ENCODE measurements around the gene RPS6KC1.
A peak's percentile ranks its signal among the peaks of the same experiment; 100 is the strongest.

The RPS6KC1 gene

DNA sequence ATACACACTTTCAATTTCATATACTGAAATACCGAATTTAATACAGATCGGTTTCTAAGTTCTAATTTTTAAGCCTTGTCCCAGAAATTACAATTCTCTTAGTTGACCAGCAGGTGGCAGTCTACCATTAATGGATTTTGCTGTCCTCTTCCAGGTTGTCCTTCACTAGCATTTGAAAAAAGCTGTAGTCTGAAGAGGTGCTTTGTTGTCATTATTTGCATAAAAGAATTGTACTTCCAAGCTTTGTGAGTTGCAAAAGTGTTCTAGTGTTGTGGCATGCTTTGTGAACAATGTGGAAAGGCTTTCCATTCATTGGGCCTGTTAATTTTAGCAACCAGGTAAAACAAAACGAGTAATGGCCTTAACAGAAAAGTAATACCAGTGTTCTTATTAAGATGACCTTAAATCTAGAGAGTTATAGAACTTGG, 193.6 kb downstream of the RPS6KC1 start:
- peak; percentile 59 for DNase-seq

DNA sequence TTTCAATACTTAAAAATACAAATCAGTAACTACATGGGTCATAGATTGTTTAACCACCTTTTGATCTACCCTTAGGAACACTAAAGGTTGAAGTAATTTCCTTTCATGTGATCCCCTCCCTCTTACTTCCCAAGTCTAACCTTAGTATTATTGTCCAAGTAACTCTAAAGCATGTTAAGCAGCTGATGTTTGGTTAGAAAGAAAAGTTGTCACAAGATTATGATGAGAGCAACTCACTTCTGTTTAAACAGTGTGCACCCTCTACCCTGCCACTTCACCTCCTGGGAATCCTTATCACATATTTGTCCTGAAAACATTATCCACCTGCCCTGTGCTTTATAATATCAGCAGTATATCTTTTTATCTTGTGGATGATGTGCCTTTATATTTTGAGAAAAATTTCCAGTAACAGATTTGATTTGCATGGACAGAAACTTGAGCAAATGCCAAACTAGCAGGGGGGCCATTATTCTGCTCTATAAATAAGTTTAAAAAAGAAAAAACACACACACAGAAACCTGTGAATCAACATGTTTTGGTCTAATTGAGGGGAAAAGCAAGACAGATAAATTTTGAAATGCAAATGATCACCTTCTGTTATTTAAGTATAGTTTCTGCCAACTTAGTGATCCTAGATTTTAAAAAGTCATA, 194.3 kb downstream of the RPS6KC1 start:
- no peak for DNase-seq

GRCh38 chr1:213247038-213247437, 196.0 kb downstream of the RPS6KC1 start:
- no peak for DNase-seq

DNA sequence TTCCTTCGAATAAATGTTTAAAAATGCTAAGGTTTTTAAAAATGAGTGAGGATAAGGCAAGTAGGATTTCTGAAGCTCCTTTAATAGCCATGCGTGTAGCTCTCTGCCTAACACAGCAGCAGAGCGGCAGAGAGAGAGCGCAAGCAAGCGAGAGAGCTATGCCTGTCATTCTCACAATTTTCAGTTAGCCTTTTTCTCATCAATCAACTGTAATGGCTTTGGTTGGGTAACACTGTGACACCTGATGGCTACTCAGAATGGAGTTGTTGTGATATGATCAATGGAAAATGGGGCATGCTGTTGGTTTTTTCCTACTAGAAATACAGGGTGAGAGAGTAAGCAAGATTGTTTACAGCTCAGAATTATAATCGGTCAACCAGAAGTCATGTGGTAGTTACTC, 198.4 kb downstream of the RPS6KC1 start:
- no peak for DNase-seq

DNA sequence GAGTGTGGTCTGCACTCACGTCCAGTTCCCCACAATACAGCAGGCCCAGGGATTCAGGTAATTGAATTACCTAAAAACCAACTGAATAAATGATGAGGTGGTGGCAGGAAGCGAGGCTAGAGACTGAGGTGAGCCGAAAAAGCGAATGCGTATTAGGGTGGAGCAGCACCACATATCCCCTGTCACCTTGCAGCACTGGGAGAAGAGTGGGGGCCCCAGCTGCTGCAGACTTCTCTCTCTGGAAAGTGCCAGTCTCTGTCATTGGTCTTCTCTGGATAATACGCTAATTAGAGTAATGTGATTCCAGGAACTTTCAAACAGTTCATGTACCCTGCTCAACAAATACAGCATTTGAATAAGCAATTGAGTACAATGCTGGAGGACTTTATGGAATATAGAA, 199.0 kb downstream of the RPS6KC1 start:
- no peak for DNase-seq

DNA sequence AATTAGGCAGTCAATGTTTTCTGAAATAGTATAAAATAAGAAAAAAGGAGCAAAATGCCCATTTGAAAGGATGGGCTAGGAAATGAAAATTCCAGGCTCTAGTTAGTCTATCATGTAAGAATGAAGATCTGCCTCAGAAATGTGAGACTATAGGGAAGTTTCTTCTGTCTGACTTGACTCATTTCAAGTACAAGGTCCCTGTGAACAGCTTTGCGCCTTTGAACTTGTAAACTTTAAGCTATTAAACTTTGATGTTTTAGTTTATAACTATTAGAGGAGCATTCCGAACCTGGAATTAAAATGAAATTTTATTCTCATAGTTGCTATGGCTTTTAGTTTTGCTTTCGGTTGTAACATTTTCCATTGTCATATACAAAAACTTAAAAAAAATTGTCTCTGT, 199.4 kb downstream of the RPS6KC1 start:
- DNase-seq = no peak

DNA sequence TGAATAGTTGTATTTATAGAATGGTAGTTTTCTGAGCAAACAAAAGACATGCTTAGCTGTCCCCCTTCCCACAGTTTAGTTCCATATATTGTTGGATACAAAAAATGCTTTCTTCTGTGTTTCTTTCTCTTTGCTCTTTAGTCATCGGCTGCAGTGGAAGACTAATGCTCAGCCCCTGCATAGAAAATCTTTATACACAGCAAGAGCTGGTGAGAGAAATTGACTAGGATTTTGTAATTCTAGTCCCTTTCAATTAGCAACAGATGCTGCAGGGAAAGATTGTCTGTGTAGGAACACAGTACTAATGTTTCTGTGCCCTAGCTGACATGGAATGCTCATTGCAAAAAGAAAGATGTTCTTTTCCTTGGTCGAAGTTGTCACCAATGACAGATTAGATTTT, 200.9 kb downstream of the RPS6KC1 start:
- DNase-seq = no peak

DNA sequence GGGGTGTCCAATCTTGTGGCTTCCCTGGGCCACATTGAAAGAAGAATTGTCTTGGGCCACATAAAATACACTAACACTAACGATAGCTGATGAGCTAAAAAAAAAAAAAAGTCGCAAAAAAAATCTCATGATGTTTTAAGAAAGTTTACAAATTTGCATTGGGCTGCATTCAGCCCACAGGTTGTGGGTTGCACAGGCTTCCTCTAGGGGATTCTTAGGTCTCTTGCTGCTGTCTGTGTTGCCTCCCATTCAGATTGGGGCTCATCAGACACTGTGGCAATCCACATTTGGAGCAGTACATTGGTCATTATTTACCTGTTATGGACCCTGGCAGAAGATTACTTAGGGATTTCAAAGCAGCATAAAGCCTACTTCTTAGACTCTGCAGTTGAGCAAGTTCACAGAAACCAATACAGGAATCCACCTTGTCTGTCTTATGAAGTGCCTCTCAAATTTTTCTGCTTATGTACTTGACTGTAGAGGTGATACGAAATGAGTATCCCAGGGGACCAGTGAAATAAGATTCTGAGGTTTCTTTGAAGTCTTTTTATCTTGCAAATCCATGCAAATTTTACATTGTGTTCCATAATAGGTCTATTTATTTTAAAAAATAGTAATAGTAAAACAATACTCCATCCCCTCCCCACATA, 205.5 kb downstream of the RPS6KC1 start:
- no peak for DNase-seq

GRCh38 chr1:213260311-213261075, 209.5 kb downstream of the RPS6KC1 start:
- no peak for DNase-seq

DNA sequence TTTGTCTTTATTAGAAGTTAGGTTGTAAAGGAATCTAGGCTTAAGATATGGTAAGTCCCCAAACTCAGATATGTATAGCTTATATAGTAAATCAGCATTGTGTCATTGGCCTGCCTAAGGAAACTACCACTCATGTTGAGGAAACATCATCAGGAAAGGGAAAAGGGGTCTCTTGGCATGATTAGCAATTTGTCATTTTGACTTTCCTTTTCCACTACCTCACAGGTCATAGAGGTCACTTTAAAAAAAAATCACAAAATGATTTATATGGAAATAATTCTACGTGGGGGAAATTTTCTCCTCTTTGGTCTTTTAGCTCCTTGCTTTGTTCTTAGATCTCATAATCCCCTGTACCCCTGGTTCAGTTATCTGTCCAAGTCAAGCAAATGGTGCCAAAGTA, 213.5 kb downstream of the RPS6KC1 start:
- DNase-seq = no peak

- no peak for DNase-seq
These were observed 216.1 kb downstream of the RPS6KC1 start for GRCh38 chr1:213266983-213267772.

- DNase-seq = no peak
These were observed 217.2 kb downstream of the RPS6KC1 start for GRCh38 chr1:213268221-213268620.

- DNase-seq = no peak
These were observed 218.8 kb downstream of the RPS6KC1 start for GRCh38 chr1:213269829-213270228.

- DNase-seq = no peak
These were observed 222.5 kb downstream of the RPS6KC1 start for GRCh38 chr1:213273546-213273945.

GRCh38 chr1:213274140-213274539, 223.1 kb downstream of the RPS6KC1 start:
- DNase-seq = peak; percentile 6

DNA sequence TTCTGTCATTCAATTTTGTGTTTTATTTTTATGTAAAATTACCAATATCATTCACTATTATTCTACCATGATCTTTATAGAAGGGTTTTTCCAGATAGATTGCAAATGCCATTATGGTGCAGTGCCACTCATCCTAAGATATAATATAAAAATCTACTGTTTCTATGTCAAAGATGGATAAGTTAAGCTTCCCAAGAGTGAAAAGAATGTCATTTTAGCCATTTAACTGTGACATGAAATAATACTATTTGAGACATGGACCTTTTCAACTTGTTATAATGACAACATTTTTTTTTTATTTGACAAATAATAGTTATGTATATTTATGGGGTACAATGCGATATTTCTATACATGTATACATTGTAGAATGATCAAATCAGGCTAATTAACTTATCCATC, 224.3 kb downstream of the RPS6KC1 start:
- DNase-seq = no peak

DNA sequence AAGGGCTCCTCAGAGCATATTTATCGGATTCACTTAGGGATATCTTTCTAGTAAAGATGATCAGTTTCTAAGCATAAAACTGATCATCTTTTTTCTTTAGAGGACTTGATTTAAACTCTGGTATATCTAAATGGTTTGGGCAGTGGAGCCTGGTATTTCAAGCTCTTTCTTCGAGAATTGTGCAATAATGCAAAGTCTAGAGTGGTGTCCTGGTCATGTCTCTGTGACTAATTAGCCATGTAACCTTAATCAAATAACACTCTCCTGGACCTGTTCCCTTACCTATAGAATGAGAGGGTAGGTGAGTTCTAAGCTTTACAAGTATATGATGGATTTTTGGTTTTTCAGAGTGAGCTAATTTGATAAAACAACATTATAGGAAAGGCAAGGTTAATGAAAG, 225.2 kb downstream of the RPS6KC1 start:
- no peak for DNase-seq

- DNase-seq = peak; percentile 2
These were observed 226.0 kb downstream of the RPS6KC1 start for GRCh38 chr1:213277036-213277435.

GRCh38 chr1:213279410-213279809, 228.4 kb downstream of the RPS6KC1 start:
- DNase-seq = no peak

- DNase-seq = no peak
These were observed 230.7 kb downstream of the RPS6KC1 start for GRCh38 chr1:213281640-213282301.

DNA sequence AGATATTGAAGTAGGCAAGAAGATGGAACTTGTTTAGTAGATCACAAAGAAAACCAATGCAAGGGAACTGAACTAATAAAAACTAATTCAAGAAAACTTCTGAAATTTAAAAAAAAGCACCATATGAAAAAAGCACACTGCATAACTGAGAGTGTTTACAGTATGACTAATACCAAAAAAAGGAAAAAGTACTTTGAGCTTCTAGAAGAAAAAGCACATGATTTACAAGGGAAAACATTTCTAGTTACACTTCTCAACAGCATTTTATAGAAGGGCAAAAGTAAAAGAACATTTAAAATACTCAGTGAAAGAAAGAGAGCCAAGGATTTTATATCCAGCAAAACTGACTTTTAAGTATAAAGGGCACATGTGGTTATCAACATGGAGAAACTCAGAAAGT, 233.6 kb downstream of the RPS6KC1 start:
- no peak for DNase-seq

DNA sequence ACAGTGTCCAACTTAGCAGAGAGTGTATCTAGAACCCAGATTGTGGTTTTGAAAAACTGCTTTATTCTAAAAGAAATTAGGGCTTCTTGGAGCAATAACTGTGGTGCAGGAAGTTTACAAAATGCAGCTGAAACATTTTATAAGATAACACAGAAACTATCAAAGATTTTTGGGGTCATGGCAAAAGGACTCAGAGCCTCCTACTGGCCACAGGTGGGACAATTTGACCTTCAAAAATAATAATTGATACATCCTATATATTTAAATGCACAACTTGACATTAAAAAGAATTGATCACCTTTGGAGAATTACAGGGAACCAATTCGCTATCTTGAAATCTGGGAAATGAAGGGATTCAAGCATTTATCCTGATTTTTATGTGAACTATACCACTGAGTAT, 235.2 kb downstream of the RPS6KC1 start:
- no peak for DNase-seq

GRCh38 chr1:213287987-213288386, 236.9 kb downstream of the RPS6KC1 start:
- no peak for DNase-seq

All from activated CD4-positive, alpha-beta T cell treated with anti-CD3 and anti-CD28 coated beads, Interleukin-10, Interleukin-2, amounts not matched to agents 100 ng/mL and 50 ng/mL, durations not matched to agents 16 hours and 8 hours (primary cell).